NCI-H69 (cell line): ENCODE measurements around the gene TFRC.
"Not testable (repeated sequence)": the region's sequence is repeated elsewhere in the genome, so short reads cannot be mapped to it uniquely, and the experiment has no call there.

Experiments used
- DNase-seq: peaks from one replicate; lab custom pipeline; 2025; lab: John Stamatoyannopoulos, UW

The TFRC gene

GRCh38 chr3:196048922-196049598 is 32.8 kb downstream of the TFRC start:
- no peak for DNase-seq

GRCh38 chr3:196047391-196048030 is 34.4 kb downstream of the TFRC start:
- DNase-seq: no peak

- DNase-seq: no peak
These were observed 37.4 kb downstream of the TFRC start for GRCh38 chr3:196044513-196044912.

GRCh38 chr3:196042673-196043072 is 39.2 kb downstream of the TFRC start:
- DNase-seq: no peak

- no peak for DNase-seq
These were observed 42.5 kb downstream of the TFRC start for GRCh38 chr3:196039359-196039758.

DNA sequence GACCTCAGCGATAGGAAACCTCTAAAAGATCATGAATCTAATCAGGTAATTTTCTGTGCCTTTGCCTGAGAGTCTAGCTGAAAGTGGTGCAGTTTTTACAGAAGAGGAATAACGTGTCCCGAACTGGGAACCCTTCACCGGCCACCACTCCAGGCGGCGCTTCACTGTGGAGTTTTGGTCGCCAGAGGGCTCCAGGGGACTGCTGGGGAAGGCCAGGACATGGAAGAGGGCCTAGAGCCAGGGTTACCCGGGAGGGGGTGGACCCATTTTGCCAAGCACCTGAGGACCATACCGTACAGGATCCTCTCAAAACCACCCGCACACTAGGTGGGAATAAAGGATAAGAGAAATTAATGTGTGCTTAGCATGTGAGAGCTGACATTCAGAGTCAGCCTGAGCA is 55.8 kb downstream of the TFRC start:
- DNase-seq: not testable (repeated sequence)

- no peak for DNase-seq
These were observed 56.9 kb downstream of the TFRC start for GRCh38 chr3:196024968-196025367.

GRCh38 chr3:196023947-196024346 is 57.9 kb downstream of the TFRC start:
- no peak for DNase-seq

GRCh38 chr3:196022499-196022878 is 59.4 kb downstream of the TFRC start:
- DNase-seq: not testable (repeated sequence)

- DNase-seq: no peak
These were observed 61.5 kb downstream of the TFRC start for GRCh38 chr3:196020373-196020772.

- not testable (repeated sequence) for DNase-seq
These were observed 62.3 kb downstream of the TFRC start for GRCh38 chr3:196019576-196019975.

GRCh38 chr3:196018159-196018558 is 63.7 kb downstream of the TFRC start:
- not testable (repeated sequence) for DNase-seq

DNA sequence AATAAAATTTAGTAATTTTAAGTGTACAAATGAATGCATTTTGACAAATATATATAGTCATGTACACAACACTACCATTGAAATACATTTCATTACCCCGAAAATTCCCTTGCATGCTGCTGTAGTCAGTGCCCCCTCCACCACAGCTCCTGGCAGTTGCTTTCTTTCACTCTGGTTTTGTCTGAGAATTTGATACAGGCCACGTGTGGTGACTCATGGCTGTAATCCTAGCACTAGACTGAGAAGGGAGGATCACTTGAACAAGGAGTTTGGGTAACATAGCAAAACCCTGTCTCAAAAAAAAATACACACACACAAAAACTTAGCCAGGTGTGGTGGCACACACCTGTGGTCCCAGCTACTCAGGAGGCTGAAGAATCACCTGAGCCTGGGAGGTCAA is 65.4 kb downstream of the TFRC start:
- no peak for DNase-seq

DNA sequence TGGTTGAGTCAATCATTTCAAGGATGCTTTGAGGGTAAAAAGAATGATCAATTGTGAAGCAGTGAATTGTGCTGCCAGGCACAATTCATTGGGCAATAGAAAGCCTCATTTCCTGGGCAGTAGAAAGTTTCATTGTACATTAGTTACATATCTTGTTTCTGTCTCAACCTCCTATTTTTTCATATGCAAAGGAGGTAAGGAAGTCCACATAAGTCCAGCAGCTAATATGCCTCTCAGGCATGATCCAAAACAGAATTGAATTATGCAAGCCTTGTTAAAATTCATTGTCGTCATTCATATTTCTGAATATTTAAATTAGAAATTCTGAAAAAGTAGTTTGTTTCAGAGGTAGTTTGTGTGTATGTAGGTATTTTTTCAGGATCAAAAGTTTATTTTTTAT is 65.8 kb downstream of the TFRC start:
- no peak for DNase-seq

- DNase-seq: no peak
These were observed 68.1 kb downstream of the TFRC start for GRCh38 chr3:196013587-196014487.

DNA sequence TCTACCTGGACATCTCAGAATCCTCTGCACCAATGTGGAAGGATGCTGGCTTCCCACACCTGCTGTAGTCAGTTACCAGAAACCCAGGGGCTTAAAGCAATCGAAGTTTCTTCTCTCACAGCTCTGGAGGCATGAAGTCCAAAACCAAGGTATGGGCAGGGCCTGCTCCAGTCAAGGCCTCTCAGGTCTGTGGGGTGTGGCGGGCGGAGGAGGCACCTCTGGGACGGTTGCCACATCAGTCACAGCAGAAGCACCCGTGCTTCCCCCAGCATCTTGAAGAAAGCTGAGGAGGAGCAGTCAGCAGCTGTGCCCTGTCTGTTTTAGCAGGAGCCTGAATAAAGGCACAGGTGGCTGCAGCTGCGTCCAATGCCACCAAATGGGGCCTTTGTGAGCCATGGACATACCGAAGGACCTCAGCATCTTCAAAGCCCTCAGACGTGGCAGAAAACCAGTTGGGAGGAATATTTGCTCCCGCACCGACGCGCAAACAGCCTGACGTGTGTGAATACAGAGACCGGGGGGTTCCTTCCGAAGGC is 68.9 kb downstream of the TFRC start:
- no peak for DNase-seq

GRCh38 chr3:196012481-196012880 is 69.4 kb downstream of the TFRC start:
- no peak for DNase-seq

GRCh38 chr3:196009456-196009855 is 72.4 kb downstream of the TFRC start:
- DNase-seq: no peak

- no peak for DNase-seq
These were observed 73.0 kb downstream of the TFRC start for GRCh38 chr3:196008929-196009328.

DNA sequence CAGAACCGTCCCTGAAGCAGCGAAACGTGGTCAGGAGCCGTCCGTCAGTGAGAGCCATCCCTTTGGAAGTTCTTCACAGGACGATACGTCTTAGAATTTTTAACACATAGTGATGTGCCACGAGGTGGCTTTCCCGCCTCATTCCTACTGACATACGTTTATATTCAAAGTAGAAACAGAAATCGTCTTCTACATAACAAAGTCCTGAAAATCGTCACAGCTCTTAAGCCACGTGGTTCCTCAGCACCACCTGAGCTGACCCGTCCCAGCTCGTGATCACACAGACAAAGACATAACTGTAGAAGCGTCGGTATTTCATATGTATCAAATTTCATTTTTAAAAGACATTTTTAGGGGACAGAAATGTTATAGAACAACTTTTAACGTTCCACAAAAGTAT is 73.5 kb downstream of the TFRC start:
- no peak for DNase-seq

- no peak for DNase-seq
These were observed 74.0 kb downstream of the TFRC start for GRCh38 chr3:196007744-196008335.

- not testable (repeated sequence) for DNase-seq
These were observed 76.6 kb downstream of the TFRC start for GRCh38 chr3:196005338-196005737.
